ENCODE measurements around the gene ZBTB16.

- TF ChIP-seq CTCF (IDR thresholded peaks at IDR 0.05 in 8 of 11, conservative IDR thresholded peaks at IDR 0.05 in 3 of 11) (no peak), POLR2AphosphoS5 (IDR thresholded peaks at IDR 0.05) (no peak), POLR2A (IDR thresholded peaks at IDR 0.05) (no peak)
Observed at GRCh38 chr11:114273071-114273470, 213.6 kb downstream of the ZBTB16 start.

Measured in spleen (tissue), 7 donors.